Thyroid gland (tissue), 4 donors: Measurements from ENCODE around the gene BCL2.

Experiments used
- POLR2A ChIP-seq, 2 donors: fragments of 450-650 bp; IDR thresholded peaks; one replicate each; pipeline ENCODE4 v1.6.1; 2017; ENCODE audit warnings: antibody characterized with exemption in 2 of 2, mild to moderate bottlenecking in 2 of 2, moderate library complexity in 1 of 2
- TF ChIP-seq, protein P1 (sequence below), 6 experiments: fragments of 200-600 bp in 3 of 6; fragments of 450-650 bp in 3 of 6; sonication (generic) in 3 of 6; IDR thresholded peaks; one replicate each; pipeline ENCODE4 v1.5.1; 2016 to 2019; ENCODE audit warnings: antibody characterized with exemption in 6 of 6, mild to moderate bottlenecking in 2 of 6, inconsistent platforms in 1 of 6, moderate library complexity in 1 of 6

DNA sequence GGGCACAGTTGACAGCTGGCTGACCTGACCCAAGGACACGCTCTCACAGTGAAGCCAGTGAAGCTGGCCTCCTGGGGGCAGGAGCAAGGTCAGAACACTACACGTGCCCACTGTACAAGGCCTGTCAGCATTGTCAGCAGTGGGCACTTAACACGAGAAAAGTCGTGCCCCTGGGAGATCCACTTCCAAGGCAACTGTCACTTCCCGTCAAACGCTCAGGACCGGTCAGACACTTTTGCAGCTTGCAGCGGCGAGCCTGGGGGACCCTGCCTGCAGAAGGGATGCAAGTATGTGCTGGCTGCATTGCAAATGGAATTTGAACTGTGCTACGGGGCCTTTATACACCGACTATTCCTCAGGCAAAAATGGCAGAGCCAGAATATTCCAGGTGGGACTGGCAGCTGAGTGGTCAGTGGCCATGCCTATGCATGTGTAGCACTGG, 176.2 kb downstream of the BCL2 start:
- TF ChIP-seq, protein P1, sequence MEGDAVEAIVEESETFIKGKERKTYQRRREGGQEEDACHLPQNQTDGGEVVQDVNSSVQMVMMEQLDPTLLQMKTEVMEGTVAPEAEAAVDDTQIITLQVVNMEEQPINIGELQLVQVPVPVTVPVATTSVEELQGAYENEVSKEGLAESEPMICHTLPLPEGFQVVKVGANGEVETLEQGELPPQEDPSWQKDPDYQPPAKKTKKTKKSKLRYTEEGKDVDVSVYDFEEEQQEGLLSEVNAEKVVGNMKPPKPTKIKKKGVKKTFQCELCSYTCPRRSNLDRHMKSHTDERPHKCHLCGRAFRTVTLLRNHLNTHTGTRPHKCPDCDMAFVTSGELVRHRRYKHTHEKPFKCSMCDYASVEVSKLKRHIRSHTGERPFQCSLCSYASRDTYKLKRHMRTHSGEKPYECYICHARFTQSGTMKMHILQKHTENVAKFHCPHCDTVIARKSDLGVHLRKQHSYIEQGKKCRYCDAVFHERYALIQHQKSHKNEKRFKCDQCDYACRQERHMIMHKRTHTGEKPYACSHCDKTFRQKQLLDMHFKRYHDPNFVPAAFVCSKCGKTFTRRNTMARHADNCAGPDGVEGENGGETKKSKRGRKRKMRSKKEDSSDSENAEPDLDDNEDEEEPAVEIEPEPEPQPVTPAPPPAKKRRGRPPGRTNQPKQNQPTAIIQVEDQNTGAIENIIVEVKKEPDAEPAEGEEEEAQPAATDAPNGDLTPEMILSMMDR (IDR thresholded peaks at IDR 0.05), result no peak
- TF ChIP-seq POLR2A (IDR thresholded peaks at IDR 0.05), result no peak
